ENCODE data around the gene FRAS1. TPM values are rescaled to one million over a fixed set of nuclear protein-coding genes. Genes with fewer than 3 reads are reported as not detected.

The FRAS1 gene
- total and polyA plus RNA-seq, 11 donors, result 0.57 to 13.4 (median 3.2) TPM

DNA sequence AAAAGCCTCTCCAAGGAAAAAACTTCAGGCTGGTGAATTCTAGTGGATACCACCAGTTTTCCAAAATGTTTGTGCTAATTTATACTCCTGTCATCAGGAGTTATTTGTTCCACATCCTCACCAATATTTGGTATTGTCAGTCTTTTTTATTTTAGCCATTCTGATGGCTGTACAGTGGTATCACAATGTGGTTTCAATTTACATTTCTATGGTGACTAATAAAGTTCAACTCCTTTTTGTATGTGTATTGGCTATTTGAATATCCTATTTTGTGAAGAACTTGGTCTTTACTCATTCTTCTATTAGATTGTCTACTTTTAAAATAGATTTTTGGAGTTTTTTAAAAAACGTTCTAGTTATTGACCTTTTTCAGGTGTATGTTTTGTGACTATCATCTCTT lies 33.0 kb upstream of the FRAS1 start:
- Histone ChIP-seq H3K36me3 (no peaks in the 10 kb centered on the region), H3K27ac (no peak overlapping the region), H3K9me3 (no peaks in the 10 kb centered on the region), H3K27me3 (no peaks in the 10 kb centered on the region), H3K4me3 (no peak overlapping the region), H3K4me1 (no peaks in the 10 kb centered on the region)
- intact Hi-C loops (cut with DNase I), result no loop called here
- DNase-seq (no peak), ATAC-seq (no peak)
- TF ChIP-seq POLR2A (IDR thresholded peaks at IDR 0.05) (no peak), CTCF (IDR thresholded peaks at IDR 0.05) (no peak)
- WGBS, 4 donors, result 51 to 61% (median 57%) methylated on average over 1 of the region's 1 CpG

DNA sequence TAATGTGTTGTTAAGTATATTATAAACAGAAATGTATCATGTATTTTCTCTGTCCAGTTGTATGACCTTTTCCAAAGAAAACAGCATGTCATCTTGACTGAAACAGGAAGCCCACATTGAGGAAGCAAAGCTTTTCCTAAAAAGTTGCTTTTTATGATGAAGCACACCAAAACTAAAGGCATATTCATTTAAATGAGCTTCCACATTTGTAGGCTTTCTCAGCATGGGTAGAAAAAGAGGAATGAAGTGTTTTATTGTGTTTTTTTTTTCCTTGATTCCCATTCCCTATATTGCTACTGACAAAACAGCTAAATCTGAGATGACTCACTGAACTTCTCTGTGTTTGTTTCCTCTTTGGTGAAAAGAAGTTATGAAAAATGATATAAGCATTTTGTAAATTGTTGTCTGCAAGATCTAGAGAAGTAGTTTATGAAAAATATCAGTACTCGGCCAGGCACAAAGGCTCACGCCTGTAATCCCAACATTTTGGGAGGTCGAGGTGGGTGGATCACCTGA lies 32.5 kb upstream of the FRAS1 start:
- Histone ChIP-seq H3K36me3 (no peaks in the 10 kb centered on the region), H3K4me1 (no peaks in the 10 kb centered on the region), H3K27me3 (no peaks in the 10 kb centered on the region), H3K9me3 (no peaks in the 10 kb centered on the region), H3K27ac (no peak overlapping the region), H3K4me3 (no peak overlapping the region)
- ATAC-seq (no peak), DNase-seq (no peak)
- WGBS, 4 donors, result 89 to 95% (median 92%) methylated on average over 3 of the region's 3 CpGs
- TF ChIP-seq POLR2A (IDR thresholded peaks at IDR 0.05) (no peak), CTCF (IDR thresholded peaks at IDR 0.05) (no peak)
- intact Hi-C loops (cut with DNase I), result no loop called here

- no peak for ATAC-seq
- WGBS, 4 donors, result 57 to 64% (median 60%) methylated on average over 5 of the region's 5 CpGs
- H3K27ac ChIP-seq, result no peak overlapping the region
- no peaks in the 10 kb centered on the region for H3K4me1 ChIP-seq
- no peak for TF ChIP-seq POLR2A (IDR thresholded peaks at IDR 0.05)
- no peak for TF ChIP-seq CTCF (IDR thresholded peaks at IDR 0.05)
- no peaks in the 10 kb centered on the region for H3K27me3 ChIP-seq
- intact Hi-C loops (cut with DNase I), result no loop called here
- no peak for DNase-seq
- no peaks in the 10 kb centered on the region for H3K36me3 ChIP-seq
- H3K4me3 ChIP-seq, result no peak overlapping the region
- H3K9me3 ChIP-seq, result no peaks in the 10 kb centered on the region
Measured at GRCh38 chr4:78031417-78031950, 25.6 kb upstream of the FRAS1 start.

GRCh38 chr4:78032446-78032845 lies 24.7 kb upstream of the FRAS1 start:
- Histone ChIP-seq H3K9me3 (no peaks in the 10 kb centered on the region), H3K4me3 (no peak overlapping the region), H3K4me1 (no peaks in the 10 kb centered on the region), H3K27ac (no peak overlapping the region), H3K27me3 (no peaks in the 10 kb centered on the region), H3K36me3 (no peaks in the 10 kb centered on the region)
- TF ChIP-seq CTCF (IDR thresholded peaks at IDR 0.05) (peak in 1 of 12 donors; percentile 6), POLR2A (IDR thresholded peaks at IDR 0.05) (no peak)
- DNase-seq, result no peak
- ATAC-seq, result no peak
- intact Hi-C loops (cut with DNase I), result no loop called here

Data from heart left ventricle (tissue), 16 donors.